RPMI7951 (cell line): ENCODE results near the gene OTOGL. TPM values are rescaled to one million over a fixed set of nuclear protein-coding genes. Genes with fewer than 3 reads are reported as not detected.
"Not testable (repeated sequence)": the region's sequence is repeated elsewhere in the genome, so short reads cannot be mapped to it uniquely, and the experiment has no call there.

Experiments used
- DNase-seq: peaks from one replicate; pipeline ENCODE4 v3.0.0-alpha.2; 2012; ENCODE audit warnings: low read depth
- total RNA-seq: library from RNA; depleted of rRNA; stranded (reverse); fragments of >200 nt; shearing (Covaris generic); gene quantifications from 2 replicates; pipeline ENCODE4 v1.2.3, GENCODE V29; 2014

The OTOGL gene
- total RNA-seq, 1 experiment from 2014 or later: 0.48 TPM

DNA sequence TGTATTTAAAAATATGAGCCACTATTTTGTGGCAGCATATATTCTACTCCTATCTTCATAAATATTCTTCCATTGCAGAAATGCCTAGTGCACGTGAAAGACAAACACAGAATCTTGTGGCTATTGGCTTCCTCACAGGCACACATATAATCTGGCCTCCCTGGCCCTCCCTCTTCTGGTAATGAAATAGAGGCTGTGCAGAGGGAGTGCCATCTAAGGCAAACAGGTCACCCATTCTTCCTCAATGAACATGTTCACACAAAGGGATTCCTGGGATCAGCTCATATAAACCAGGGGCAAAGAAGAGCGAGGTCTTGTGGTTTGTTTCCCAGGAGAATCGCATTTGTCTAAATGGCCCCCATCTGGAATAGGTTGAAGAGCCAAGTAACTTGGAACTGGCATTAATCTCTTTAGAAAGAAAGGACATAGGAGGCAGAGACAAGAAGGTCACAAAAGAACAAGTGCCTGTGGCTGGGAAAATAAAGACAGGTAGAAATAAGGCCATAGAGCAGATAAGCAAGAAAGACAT, 173.1 kb downstream of the OTOGL start:
- DNase-seq: no peak

GRCh38 chr12:80273144-80273543, 173.8 kb downstream of the OTOGL start:
- no peak for DNase-seq

GRCh38 chr12:80277732-80278131, 178.4 kb downstream of the OTOGL start:
- DNase-seq: no peak

DNA sequence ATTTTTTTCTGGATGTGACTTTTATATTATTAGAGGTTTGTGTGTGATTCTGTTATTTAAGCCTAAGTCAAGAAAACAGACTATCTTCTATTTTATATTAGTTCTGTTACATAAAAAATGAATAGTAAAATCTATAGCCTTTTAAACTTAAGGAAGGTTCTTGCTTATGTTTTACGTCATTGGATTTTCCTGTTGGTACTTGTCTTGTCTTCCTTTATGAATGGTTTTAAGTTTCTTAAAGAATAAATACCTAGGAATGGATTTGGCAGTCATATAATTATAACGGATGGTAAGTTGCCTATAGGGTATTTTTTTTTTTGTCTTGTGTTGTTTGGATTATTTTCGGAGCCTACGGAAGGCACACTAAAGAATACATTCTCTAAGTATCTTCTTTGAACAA, 182.9 kb downstream of the OTOGL start:
- DNase-seq: no peak

DNA sequence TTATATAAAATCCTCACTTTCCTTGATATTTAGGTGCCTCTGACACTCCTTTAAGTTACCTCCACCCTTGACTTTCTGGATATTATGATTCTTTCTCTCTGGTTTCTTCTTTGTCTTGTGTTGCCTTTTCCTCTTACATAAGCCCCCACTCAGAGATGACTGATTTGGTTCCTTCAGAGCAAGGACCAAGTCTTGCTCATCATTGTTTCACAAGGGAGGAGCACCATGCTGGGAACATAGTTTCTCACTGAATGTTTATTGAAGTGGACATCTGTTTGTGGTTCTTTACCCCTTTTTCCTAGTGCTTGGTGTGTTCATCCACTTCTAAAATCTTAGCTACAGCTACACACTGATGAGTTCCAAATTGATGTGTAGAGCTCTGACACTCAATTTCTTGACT, 183.4 kb downstream of the OTOGL start:
- no peak for DNase-seq

GRCh38 chr12:80291108-80291754, 191.9 kb downstream of the OTOGL start:
- no peak for DNase-seq

GRCh38 chr12:80293347-80293746, 194.0 kb downstream of the OTOGL start:
- DNase-seq: no peak

DNA sequence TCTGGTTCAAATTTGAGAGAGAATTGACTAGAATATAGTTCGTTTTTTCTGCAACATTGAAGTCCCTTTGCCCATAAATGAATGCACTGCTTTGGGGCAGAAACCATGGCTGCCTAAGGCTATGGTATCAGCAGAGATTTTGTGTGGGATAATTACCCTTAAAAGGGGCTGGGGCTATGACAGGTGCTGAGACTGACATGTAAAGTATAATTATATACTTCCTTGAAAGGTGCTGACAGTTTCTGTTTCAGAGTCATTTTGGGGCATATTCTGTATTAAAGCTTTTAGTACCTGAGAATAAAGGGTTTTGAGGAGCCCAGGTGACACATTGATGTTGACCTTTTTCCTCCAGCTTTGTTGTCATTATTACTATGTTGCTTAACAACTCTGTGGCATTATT, 194.4 kb downstream of the OTOGL start:
- DNase-seq: no peak

DNA sequence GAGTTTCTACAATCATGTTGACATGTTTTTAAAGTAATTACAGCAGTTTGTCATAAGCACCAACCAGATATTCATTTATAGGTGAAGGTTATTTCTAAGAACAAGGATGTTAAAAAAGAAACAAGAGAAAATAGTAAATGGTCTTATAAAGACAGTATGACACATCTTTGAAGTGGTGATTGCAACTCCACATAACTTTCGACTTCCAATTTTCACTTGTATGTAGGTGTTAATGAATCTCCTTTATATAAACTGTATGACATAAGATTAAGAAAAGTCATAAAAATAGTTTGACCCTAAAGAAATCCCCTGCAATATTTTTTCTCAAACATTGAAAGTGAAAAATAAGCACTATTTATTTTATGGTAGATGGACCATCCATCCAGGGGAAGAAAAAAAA, 199.9 kb downstream of the OTOGL start:
- DNase-seq: no peak

DNA sequence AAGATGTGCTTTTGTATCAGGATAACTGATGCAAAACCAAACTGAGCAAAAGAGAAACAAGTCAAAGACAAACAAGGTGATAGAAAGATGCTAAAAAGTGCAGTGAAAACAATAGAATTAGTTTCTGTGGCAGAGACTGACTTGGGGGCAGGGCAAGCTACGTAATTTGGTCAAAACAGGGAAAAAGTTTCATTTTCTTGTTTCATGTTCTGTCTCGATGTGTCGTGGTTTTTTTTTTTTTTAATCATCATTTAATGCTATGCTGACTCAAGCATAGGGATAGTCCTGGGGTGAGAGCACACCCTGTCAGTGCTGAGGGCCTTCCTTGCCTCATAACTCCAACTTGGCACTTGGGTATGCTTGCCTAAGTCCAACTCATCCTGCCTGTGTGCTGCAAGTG, 200.6 kb downstream of the OTOGL start:
- DNase-seq: no peak

DNA sequence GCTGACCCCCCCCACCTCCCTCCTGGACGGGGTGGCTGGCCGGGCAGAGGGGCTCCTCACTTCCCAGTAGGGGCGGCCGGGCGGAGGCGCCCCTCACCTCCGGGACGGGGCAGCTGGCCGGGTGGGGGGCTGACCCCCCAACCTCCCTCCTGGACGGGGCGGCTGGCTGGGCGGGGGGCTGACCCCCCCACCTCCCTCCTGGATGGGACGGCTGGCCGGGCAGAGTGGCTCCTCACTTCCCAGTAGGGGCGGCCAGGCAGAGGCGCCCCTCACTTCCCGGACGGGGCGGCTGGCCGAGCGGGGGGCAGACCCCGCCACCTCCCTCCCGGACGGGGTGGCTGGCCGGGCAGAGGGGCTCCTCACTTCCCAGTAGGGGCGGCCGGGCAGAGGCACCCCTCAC, 208.1 kb downstream of the OTOGL start:
- not testable (repeated sequence) for DNase-seq

GRCh38 chr12:80313209-80313608, 213.9 kb downstream of the OTOGL start:
- DNase-seq: no peak

GRCh38 chr12:80314741-80315140, 215.4 kb downstream of the OTOGL start:
- DNase-seq: no peak

- no peak for DNase-seq
Observed at GRCh38 chr12:80316222-80316621, 216.9 kb downstream of the OTOGL start.

DNA sequence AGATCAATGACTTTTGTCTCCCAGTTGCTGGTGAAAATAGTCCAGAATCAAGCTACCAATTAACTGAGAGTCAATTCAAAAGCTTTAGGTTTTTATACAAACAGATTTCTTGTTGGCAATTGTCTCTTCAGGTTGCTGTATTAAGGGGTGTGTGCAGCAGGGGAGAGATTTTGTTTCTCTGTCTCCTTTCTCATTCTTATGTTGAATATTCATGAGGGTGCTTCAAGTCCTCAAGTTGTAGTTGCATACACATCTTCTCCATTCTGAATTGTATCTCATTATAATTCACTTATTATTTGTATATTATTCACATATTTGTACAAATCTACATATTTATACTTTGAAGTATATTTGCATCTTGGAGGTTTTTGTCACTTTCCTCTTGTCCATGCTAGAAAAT, 218.0 kb downstream of the OTOGL start:
- no peak for DNase-seq

DNA sequence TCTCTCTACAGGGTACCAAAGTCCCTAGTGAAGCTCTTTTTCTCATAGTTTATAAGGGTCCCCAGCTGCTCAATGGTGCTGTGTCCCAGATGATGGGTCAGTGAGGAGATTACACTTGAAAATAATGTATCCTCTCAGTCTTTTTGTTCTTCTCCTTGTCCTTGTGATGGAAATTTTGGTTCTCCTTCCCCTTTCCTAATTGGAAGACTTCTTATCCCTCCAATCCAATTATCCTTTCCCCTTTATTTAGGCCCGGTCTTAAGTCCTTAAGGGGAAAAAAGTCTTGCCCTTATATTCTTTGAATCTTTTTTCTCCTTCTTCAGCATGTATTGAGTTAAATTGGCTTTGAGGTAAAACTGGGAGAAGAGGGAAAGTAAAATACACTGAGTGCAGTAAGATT, 218.6 kb downstream of the OTOGL start:
- no peak for DNase-seq

DNA sequence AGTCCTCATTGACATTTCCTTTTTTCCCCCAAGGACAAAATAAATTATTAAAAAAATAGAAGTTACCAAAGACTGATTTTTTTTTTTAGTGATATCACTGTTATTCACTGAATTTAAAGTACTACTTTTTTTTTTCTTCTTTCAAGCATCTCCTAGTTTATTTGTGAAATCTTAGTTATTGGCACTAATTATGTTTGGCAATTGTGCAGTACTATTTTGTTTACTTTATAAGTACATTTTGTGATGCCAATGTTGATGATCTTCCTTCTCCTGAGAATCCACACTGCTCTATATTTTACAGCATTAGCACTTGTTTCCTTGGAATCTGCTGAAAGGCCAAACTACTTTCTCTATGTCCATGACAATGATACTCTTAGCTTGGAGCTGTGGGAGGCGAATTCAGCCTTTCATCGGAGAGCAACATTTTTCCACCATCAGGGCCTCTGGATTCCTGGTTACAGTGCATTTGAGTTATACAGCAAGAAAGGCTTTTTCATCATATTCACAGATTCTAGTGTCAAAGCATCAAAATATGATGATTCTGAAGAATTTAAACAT, 220.9 kb downstream of the OTOGL start:
- DNase-seq: no peak

- no peak for DNase-seq
Observed at GRCh38 chr12:80321653-80322052, 222.3 kb downstream of the OTOGL start.

DNA sequence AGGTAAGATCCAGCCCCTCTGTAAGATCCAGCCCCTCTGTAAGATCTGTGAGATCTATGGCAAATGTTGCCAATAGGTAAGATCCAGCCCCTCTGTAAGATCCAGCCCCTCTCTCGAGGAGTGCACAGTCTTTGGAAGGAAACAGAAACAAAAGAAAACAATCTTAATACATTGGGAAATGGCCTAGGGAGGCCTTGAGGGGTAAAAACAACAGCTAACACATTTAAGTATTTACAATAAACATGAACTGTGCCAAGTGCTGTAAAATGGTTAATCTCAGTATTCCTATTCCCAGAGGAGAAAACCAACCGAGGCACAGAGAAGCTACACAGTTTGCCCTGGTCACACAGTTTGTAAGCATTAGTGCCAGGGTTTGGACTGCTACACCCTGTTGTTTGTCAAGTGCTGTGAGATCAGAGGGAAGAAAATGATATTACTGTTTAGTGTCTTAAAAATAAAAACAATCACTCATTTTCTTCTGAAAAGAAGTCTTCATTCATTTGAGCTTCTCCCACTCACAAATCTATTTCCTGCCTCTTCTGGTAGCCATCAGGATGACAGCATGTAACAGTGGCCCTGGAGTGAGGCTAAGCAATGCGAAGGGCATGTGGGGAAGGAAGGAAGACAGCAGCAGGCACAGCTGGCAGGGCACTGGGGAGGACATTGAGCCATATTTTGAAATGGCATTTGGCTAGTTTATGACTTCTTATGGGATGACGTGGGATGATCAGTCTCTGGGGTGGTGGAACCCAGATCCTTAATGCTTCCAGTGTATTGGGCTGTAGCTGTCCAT, 226.0 kb downstream of the OTOGL start:
- DNase-seq: peak; percentile 6

- DNase-seq: no peak
Observed at GRCh38 chr12:80332827-80333226, 233.5 kb downstream of the OTOGL start.

DNA sequence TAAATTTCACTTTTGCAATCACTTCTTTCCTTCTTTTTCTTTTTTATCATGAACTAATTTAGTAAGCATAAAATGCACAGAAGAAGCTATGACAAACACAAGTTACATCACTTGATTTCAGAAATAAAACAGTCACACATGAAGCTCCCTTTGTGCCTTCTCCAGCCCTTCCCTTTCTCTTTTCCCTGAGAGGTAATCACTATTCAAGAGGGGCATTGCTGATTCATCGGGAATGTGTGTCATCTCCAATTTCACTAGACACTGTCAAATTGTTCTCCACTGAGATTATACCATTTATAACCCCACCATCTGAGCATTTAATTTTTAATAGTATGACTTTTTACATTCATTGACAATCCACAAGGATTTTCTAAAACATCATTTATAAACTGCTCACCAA, 253.1 kb downstream of the OTOGL start:
- peak; percentile 6 for DNase-seq

- peak; percentile 24 for DNase-seq
Observed at GRCh38 chr12:80353254-80353653, 253.9 kb downstream of the OTOGL start.

- DNase-seq: no peak
Observed at GRCh38 chr12:80356097-80356496, 256.8 kb downstream of the OTOGL start.
